Epidermal melanocyte (primary cell): ENCODE measurements around the gene LIN7B.
"Not testable (repeated sequence)": the region's sequence is repeated elsewhere in the genome, so short reads cannot be mapped to it uniquely, and the experiment has no call there.

Source experiments
- DNase-seq: peaks from one replicate; pipeline ENCODE4 v3.0.0; 2011; ENCODE audit warnings: low spot score; ENCODE audit not compliant: insufficient read length

Gene LIN7B

GRCh38 chr19:49113762-49114629 is at the start of gene LIN7B:
Gene LIN7B (plus strand): TSS chr19:49114370. CDS start chr19:49114405, 35 bp downstream.
- DNase-seq, result peak; percentile 87

DNA sequence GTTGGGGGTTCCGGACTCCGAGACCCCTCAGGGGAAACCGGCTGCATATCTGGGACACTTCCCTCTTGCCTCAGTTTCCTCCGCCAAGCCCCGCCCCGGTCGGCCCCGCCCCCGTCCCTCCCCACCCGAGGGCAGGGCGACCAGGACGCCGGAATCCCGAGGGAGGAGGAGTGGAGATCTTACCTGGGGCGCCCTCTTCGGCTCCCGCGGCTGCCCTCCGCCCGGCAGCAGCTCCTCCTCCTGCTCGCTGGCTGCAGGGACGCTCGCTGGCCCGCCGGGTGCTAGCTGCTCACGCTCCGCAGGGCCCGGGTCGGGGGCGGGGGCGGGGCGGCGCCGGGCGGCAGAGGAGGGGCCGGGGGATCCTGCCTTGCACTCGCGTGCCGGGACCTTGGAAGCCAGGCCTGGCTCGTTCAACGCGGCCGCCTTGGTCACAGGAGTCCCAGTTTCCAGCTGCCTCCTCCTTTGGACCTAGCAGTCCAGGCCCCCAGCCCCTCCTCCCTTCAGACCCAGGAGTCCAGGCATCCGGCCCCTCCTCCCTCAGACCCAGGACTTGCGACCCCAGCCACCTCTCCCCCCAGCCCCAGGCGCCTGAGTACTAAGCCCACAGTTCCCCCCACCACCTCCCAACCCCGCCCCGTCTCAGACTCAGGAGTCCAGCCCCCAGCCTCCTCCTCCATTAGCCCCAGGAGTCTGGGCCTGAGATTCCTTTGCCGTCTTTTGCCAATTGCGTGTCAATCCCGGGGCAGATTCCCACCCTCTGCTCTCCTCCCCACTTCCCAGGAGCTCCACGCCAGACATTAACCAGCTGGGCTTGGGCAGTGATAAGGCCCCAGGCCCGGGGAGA is 49.2 kb upstream of the LIN7B start, which contains the start of gene NTF4:
NTF4 (minus strand) TSS at position 51 of the 844 bp plus-strand sequence. CDS start 2,821 bp downstream, outside the sequence.
- DNase-seq, result peak; percentile 30

- peak; percentile 17 for DNase-seq
These were observed 48.2 kb upstream of the LIN7B start for GRCh38 chr19:49065905-49066512.

- peak; percentile 19 for DNase-seq
These were observed 46.6 kb upstream of the LIN7B start for GRCh38 chr19:49067554-49067953.

DNA sequence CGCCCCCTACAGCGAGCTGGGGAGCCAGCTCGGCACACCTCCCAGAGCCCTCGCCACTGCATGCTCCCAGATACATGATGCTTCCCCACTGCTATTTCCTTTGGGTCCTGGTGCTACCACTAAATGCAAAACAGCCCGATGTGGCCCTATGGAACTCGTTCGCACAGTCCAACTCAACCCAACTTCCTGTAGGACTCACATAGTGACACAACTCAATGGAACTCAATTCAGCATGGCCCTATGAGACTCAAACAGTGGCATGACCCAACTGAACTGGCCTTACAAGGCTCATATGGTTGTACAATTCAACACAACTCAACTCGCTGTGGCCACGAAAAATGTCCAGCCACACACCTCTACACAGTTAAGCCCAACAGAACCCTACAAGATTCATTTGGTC is 45.1 kb upstream of the LIN7B start:
- no peak for DNase-seq

DNA sequence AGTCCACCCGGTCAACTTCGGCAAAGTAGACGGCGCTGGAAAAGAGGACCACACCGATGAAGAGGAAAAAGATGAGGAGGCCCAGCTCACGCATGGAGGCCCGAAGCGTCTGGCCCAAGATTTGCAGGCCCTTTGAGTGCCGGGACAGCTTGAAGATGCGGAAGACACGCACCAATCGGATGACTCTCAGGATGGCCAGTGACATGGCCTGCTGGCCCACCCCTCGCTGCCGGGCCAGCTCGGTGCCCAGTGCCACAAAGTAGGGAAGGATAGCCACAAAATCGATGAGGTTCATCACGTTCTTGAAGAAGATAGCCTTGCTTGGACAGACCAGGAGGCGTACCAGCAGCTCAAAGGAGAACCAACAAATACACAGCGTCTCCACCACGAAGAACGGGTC is 43.8 kb upstream of the LIN7B start:
- DNase-seq, result no peak

GRCh38 chr19:49071860-49072547 is 42.2 kb upstream of the LIN7B start:
- DNase-seq, result peak; percentile 9

DNA sequence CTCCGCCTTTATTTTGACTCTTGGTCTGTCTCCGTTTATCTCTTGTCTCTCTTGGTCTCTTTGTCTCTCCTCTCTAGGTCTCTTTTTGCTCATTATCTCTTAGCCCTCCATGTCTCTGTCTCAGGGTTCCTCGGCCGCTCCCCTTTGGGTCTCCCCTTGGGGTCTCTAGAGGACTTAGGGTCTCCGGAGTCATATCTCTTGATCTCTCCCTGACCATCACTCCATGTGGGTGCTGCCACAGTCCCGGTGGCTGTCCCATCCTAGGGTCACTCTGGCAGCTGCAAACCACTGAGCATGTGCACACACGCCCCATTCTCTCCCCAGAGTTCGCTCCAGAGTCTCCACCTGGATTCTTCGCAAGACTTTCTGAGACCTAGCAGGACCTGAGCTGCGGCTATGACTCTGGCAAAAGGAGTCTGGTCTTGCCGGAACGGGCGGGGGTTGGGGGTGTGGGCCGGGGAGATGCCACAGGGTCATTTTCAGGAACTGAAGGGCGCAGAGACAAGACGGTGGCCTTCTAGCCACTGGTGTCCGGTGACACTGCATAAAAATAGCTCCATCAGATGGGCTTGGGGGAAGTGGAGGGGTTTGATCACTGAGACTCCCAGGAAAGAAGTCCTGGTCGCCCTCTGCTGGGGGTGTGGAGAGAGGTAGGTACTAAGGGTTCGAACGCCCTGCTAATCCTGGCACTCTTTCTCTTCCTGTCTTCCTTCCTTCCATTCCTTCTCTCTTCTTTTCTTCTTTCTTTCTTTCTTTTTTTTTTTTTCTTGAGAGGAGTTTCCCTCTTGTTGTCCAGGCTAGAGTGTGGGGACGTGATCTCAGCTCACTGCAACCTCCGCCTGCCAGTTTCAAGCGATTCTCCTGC is 40.4 kb upstream of the LIN7B start:
- DNase-seq, result peak; percentile 8

GRCh38 chr19:49074869-49075268 is 39.3 kb upstream of the LIN7B start:
- DNase-seq, result not testable (repeated sequence)

DNA sequence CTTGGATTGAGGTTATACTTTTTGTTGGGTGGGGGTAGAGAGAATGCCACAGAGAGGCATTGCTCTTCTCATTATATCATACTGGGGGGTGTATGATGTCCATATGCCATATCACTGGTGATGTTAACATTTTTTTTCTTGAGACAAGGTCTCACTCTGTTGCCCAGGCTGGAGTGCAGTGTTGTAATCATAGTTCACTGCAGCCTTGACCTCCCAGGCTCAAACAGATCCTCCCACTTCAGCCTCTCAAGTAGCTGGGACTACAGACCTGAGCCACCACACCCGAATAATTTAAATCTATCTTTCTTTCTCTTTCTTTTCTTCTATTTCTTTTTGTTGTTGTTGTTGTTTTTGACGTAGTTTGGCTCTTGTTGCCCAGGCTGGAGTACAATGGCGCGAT is 33.8 kb upstream of the LIN7B start:
- DNase-seq, result no peak

GRCh38 chr19:49081273-49081672 is 32.9 kb upstream of the LIN7B start:
- DNase-seq, result no peak

DNA sequence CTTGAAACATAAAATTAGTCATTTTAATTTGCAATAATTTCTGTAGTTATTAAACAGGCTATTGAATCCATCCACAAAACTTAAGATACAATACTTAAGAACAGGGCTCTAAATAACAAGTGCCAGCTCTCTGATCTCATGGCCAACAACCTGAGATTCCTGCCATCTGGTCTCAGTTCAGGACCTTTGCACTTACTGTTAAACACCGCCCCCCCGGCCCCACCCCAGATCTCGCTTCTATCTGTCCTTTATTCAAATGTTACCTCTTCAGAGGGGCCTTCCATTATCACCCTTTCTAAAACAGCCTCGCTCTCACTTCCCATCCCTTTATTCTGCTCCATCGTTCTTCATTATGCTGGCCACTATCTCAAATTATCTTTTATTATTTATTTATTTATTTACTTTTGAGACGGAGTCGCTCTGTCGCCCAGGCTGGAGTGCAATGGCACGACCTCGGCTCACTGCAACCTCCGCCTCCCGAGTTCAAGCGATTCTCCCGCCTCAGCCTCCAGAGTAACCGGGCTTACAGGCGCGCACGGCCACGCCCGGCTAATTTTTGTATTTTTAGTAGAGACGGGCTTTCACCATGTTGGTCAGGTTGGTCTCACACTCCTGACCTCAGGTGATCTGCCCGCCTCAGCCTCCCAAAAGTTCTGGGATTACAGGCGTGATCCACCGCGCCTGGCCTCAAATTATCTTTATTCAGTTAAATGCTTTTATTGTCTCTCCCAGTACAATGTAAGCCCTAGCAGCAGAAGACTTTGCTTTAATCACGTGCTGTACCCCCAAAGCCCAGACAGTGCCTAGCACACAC is 29.8 kb upstream of the LIN7B start:
- DNase-seq, result no peak

- DNase-seq, result peak; percentile 100
These were observed 28.9 kb upstream of the LIN7B start, which contains the start of gene SNRNP70 for GRCh38 chr19:49085020-49085867. Gene SNRNP70 (plus strand): TSS chr19:49085451. CDS start chr19:49086415, 964 bp downstream.

GRCh38 chr19:49085868-49086232 is 28.3 kb upstream of the LIN7B start:
- DNase-seq, result no peak

GRCh38 chr19:49086296-49086695 is 27.9 kb upstream of the LIN7B start:
- no peak for DNase-seq

DNA sequence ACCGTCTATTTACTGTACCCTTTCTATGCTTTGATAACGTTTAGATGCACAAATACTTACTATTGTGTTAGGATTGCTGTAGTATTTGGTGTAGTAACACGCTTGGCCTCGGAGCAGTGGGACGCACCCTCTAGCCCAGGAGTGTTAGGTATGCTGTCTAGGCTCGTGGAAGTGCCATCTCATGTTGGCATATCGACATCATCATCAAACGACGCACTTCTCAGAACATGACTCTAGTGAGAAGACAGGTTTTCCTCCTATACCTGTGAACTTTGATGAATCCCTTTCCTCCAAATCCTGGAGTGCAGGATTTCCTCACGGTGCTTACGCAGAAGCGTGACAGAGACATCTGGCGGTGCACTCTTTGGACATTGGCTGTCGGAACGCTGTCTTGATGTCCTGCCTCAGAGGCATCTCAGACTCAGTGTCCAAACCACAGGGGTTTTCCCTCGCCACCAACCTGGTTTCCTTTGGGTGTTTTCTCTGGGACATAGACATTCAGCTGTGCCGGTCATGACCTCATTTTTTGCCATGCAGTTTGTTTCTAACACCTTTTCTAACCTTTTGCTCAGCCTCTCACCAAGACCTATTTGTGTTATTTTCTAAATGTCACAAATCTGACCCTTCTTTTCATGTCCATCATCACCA is 22.7 kb upstream of the LIN7B start:
- no peak for DNase-seq

DNA sequence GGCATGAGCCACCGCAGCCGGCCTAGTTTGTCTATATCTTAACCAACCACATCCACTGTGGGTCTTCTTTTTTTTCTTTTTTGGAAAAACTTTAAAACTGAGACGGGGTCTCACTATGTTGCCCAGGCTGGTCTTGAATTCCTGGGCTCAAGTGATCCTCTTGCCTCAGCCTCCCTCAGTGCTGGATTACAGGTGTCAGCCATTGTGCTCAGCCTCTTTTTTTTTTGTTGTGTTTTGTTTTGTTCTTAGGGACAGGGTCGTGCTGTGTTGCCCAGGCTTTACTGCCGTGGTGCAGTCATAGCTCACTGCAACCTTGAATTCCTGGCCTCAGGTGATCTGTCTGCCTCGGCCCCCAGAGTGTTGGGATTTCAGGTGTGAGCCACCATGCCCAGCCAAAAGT is 21.5 kb upstream of the LIN7B start:
- DNase-seq, result no peak
